Measurements from ENCODE around the gene NDRG4.

NDRG4 gene

GRCh38 chr16:58537124-58537906, 37.4 kb downstream of the NDRG4 start:
- FAIRE-seq: no peak
- DNase-seq (ENCODE audit: low spot score): no peak

GRCh38 chr16:58541711-58542110, 41.8 kb downstream of the NDRG4 start:
- DNase-seq (ENCODE audit: low spot score) (no peak), FAIRE-seq (no peak)

- no peak for DNase-seq (ENCODE audit: low spot score)
- FAIRE-seq: no peak
Measured at GRCh38 chr16:58542291-58542690, 42.3 kb downstream of the NDRG4 start.

- FAIRE-seq (no peak), DNase-seq (ENCODE audit: low spot score) (no peak)
Measured at GRCh38 chr16:58543685-58544084, 43.7 kb downstream of the NDRG4 start.

GRCh38 chr16:58548378-58548777, 48.4 kb downstream of the NDRG4 start:
- FAIRE-seq (no peak), DNase-seq (ENCODE audit: low spot score) (no peak)

- no peak for FAIRE-seq
- DNase-seq (ENCODE audit: low spot score): no peak
Measured at GRCh38 chr16:58551496-58551895, 51.6 kb downstream of the NDRG4 start.

GRCh38 chr16:58556678-58557077, 56.7 kb downstream of the NDRG4 start:
- DNase-seq (ENCODE audit: low spot score): no peak
- FAIRE-seq: no peak
